HCT116 (cell line): ENCODE data around the gene SEC24C. TPM values are rescaled to one million over a fixed set of nuclear protein-coding genes. Genes with fewer than 3 reads are reported as not detected.

Source experiments
- ATAC-seq: fragments of 200-7000 bp; cut with Tn5 transposase; 2 replicates; pipeline ENCODE4 v1.9.1; 2020; ENCODE audit warnings: mild to moderate bottlenecking, moderate library complexity
- BruUV-seq: library from RNA; stranded (reverse); fragments of 400-500 nt; replicated peaks from 2 replicates; lab custom pipeline; 2021; lab: Mats Ljungman, UMichigan
- CTCF ChIA-PET: fragments of 300-600 bp; sonication (Branson Sonifier 250); formaldehyde crosslinking; loops from one replicate; lab custom pipeline; 2021; ENCODE audit warnings: antibody characterized with exemption; lab: Charles Lee
- POLR2A ChIA-PET: fragments of 300-600, 350-600 bp; sonication (Branson Sonifier 250); formaldehyde crosslinking; loops from one replicate; lab custom pipeline; 2021; ENCODE audit warnings: antibody characterized with exemption; lab: Charles Lee
- RAD21 ChIA-PET, 2 experiments: fragments of 300-600 bp; sonication (Branson Sonifier 250); formaldehyde crosslinking; loops; one replicate each; lab custom pipeline; 2023; ENCODE audit warnings: low total read pairs in 2 of 2; ENCODE audit not compliant: uncharacterized antibody in 2 of 2, unreplicated experiment in 2 of 2, low non-redundant PET in 1 of 2; lab: Charles Lee
- DNase-seq: peaks from one replicate; pipeline ENCODE4 v3.0.0-alpha.2; 2010; ENCODE audit warnings: low read depth, low spot score
- H2AFZ ChIP-seq: fragments of 200-600 bp; shearing (Covaris generic), sonication (generic); 2 replicates; pipeline ENCODE4 v1.6.1; 2017; ENCODE audit warnings: low read depth, mixed run types, mixed read lengths, antibody characterized with exemption, low read length; ENCODE audit not compliant: poor library complexity, severe bottlenecking
- H3K27ac ChIP-seq: 2 replicates; pipeline ENCODE4 v1.5.1; 2012; ENCODE audit warnings: low read depth, low read length
- H3K27me3 ChIP-seq: fragments of 200-600 bp; sonication (generic); 2 replicates; pipeline ENCODE4 v1.6.1; 2016; ENCODE audit warnings: mixed run types, low read length, mixed read lengths; ENCODE audit not compliant: insufficient read depth
- H3K36me3 ChIP-seq, 2 experiments: fragments of 200-500 bp in 1 of 2; fragments of 200-600 bp in 1 of 2; sonication (Bioruptor generic) in 1 of 2; sonication (generic) in 1 of 2; 2 replicates each; pipeline versions ENCODE4 v1.5.1 to v1.6.1; 2014 to 2016; ENCODE audit warnings: low read length in 2 of 2, inconsistent platforms in 1 of 2, mixed read lengths in 1 of 2, mixed run types in 1 of 2; ENCODE audit not compliant: insufficient read depth in 2 of 2, control insufficient read depth in 1 of 2
- H3K4me1 ChIP-seq, 2 experiments: fragments of 200-600 bp in 1 of 2; sonication (generic) in 1 of 2; 2 replicates each; pipeline versions ENCODE4 v1.5.1 to v1.6.1; 2012 to 2017; ENCODE audit warnings: low read length in 2 of 2, inconsistent platforms in 1 of 2, mild to moderate bottlenecking in 1 of 2, mixed read lengths in 1 of 2, mixed run types in 1 of 2, moderate library complexity in 1 of 2; ENCODE audit not compliant: insufficient read depth in 2 of 2, control insufficient read depth in 1 of 2
- H3K4me2 ChIP-seq: fragments of 200-600 bp; sonication (generic); 2 replicates; pipeline ENCODE4 v1.6.1; 2017; ENCODE audit warnings: mixed run types, low read length, mixed read lengths
- H3K4me3 ChIP-seq, 2 experiments: fragments of 200-600 bp in 1 of 2; sonication (generic) in 1 of 2; replicated peaks in 1 of 2; 2 replicates each; pipeline ENCODE4 v1.5.1; 2011 to 2016; ENCODE audit warnings: low read length in 2 of 2, control low read depth in 1 of 2, low read depth in 1 of 2, mild to moderate bottlenecking in 1 of 2, mixed read lengths in 1 of 2, mixed run types in 1 of 2
- H3K79me2 ChIP-seq: fragments of 200-600 bp; sonication (generic); 2 replicates; pipeline ENCODE4 v1.6.1; 2017; ENCODE audit warnings: mild to moderate bottlenecking, mixed run types, low read length, moderate library complexity, mixed read lengths; ENCODE audit not compliant: insufficient read depth
- H3K9ac ChIP-seq: fragments of 200-600 bp; sonication (generic); 2 replicates; pipeline ENCODE4 v1.6.1; 2016; ENCODE audit warnings: low read length, mixed read lengths
- H3K9me2 ChIP-seq: fragments of 200-600 bp; sonication (generic), shearing (Covaris generic); 2 replicates; pipeline ENCODE4 v1.6.1; 2017; ENCODE audit warnings: mixed run types, mild to moderate bottlenecking, moderate library complexity; ENCODE audit not compliant: insufficient read depth
- H3K9me3 ChIP-seq, 2 experiments: fragments of 200-500 bp in 1 of 2; fragments of 200-600 bp in 1 of 2; sonication (Bioruptor generic) in 1 of 2; sonication (generic) in 1 of 2; 2 replicates each; pipeline ENCODE4 v1.6.1; 2014 to 2017; ENCODE audit warnings: low read length in 2 of 2, mixed read lengths in 2 of 2, inconsistent platforms in 1 of 2, low read depth in 1 of 2, mild to moderate bottlenecking in 1 of 2, mixed run types in 1 of 2, moderate library complexity in 1 of 2; ENCODE audit not compliant: control insufficient read depth in 1 of 2, insufficient read depth in 1 of 2
- H4K20me1 ChIP-seq: fragments of 200-600 bp; sonication (generic), shearing (Covaris generic); 2 replicates; pipeline ENCODE4 v1.6.1; 2017; ENCODE audit warnings: mixed run types, mild to moderate bottlenecking, moderate library complexity; ENCODE audit not compliant: insufficient read depth
- CEBPB ChIP-seq: IDR thresholded peaks from 2 replicates; pipeline ENCODE4 v1.6.1; 2012; ENCODE audit warnings: low read depth
- CTCF ChIP-seq, 3 experiments: fragments of 200-600 bp in 1 of 3; sonication (generic) in 1 of 3; IDR thresholded peaks in 2 of 3; conservative IDR thresholded peaks in 1 of 3; 2 replicates each; pipeline ENCODE4 v1.5.1; 2012 to 2017; ENCODE audit warnings: low read depth in 2 of 3, low read length in 2 of 3, antibody characterized with exemption in 1 of 3, borderline replicate concordance in 1 of 3, control low read depth in 1 of 3, mild to moderate bottlenecking in 1 of 3, mixed read lengths in 1 of 3, mixed run types in 1 of 3, moderate library complexity in 1 of 3; ENCODE audit not compliant: insufficient read depth in 1 of 3
- EGR1 ChIP-seq: IDR thresholded peaks from 2 replicates; pipeline ENCODE4 v1.6.1; 2012; ENCODE audit warnings: low read depth
- POLR2AphosphoS5 ChIP-seq: IDR thresholded peaks from 2 replicates; pipeline ENCODE4 v1.6.1; 2011; ENCODE audit warnings: mild to moderate bottlenecking, low read depth, low read length, moderate library complexity
- REST ChIP-seq: IDR thresholded peaks from 2 replicates; pipeline ENCODE4 v1.6.1; 2012; ENCODE audit warnings: low read depth
- YY1 ChIP-seq: IDR thresholded peaks from 2 replicates; pipeline ENCODE4 v1.6.1; 2011; ENCODE audit warnings: low read length, low read depth, moderate library complexity, mild to moderate bottlenecking; ENCODE audit not compliant: insufficient replicate concordance; ENCODE audit errors: extremely low read depth
- ZNF274 ChIP-seq: fragments of 200-500 bp; sonication (Bioruptor generic); IDR thresholded peaks from 2 replicates; pipeline ENCODE4 v1.6.1; 2014; ENCODE audit warnings: mild to moderate bottlenecking, low read depth, low read length, inconsistent platforms
- intact Hi-C: fragments of 100-400 bp; cut with micrococcal nuclease; formaldehyde crosslinking; loops from 2 replicates; pipeline ENCODE4 v1.10.0; 2022
- total RNA-seq: library from RNA; stranded (reverse); gene quantifications from one replicate; pipeline ENCODE4 v1.2.1, GENCODE V29; 2021; ENCODE audit not compliant: unreplicated experiment

The SEC24C gene
- total RNA-seq, 1 experiment from 2014 or later: 60.9 TPM

- ATAC-seq (no peak), DNase-seq (no peak)
- H3K79me2 ChIP-seq: no peaks in the 10 kb centered on the region
- H3K27ac ChIP-seq: no peak overlapping the region
- no peaks in the 10 kb centered on the region for H3K27me3 ChIP-seq
- no peak overlapping the region for H2AFZ ChIP-seq
- TF ChIP-seq EGR1 (no peak), CTCF (IDR thresholded peaks at IDR 0.05 in 2 of 3, conservative IDR thresholded peaks at IDR 0.05 in 1 of 3; ENCODE audit: borderline replicate concordance in 1 of 3, insufficient read depth in 1 of 3, low read depth in 2 of 3, low read length in 2 of 3) (no peak), CEBPB (no peak), ZNF274 (no peak), POLR2AphosphoS5 (no peak), REST (no peak), YY1 (no peak)
- ChIA-PET POLR2A (no interaction called here), RAD21 (no interaction called here), CTCF (no interaction called here)
- no peak overlapping the region for H3K4me3 ChIP-seq
- no peaks in the 10 kb centered on the region for H3K4me1 ChIP-seq
- intact Hi-C loops: no loop called here
- BruUV-seq: no TSS peak
- H3K9me3 ChIP-seq: no peaks in the 10 kb centered on the region
- H3K9me2 ChIP-seq: no peaks in the 10 kb centered on the region
- peaks cover 21 to 40% of the 10 kb centered on the region in 2 experiments for H3K36me3 ChIP-seq
- H4K20me1 ChIP-seq: no peaks in the 10 kb centered on the region
- no peak overlapping the region for H3K4me2 ChIP-seq
- H3K9ac ChIP-seq: no peak overlapping the region
Observed at GRCh38 chr10:73798087-73798486, 53.9 kb downstream of the SEC24C start.
